MM.1S (cell line): ENCODE measurements around the gene ARF1.

Experiments used
- DNase-seq: peaks from one replicate; pipeline ENCODE4 v3.0.0-alpha.2; 2015
- H2AFZ ChIP-seq: fragments of 300-600 bp; sonication (generic); 2 replicates; pipeline ENCODE4 v1.6.0; 2016; ENCODE audit warnings: antibody characterized with exemption, low read length
- H3F3A ChIP-seq: fragments of 300-600 bp; sonication (generic); 2 replicates; pipeline ENCODE4 v1.6.1; 2016; ENCODE audit warnings: mild to moderate bottlenecking, antibody characterized with exemption, low read length, moderate library complexity, mixed read lengths; ENCODE audit not compliant: insufficient read depth
- H3K27ac ChIP-seq: fragments of 300-600 bp; sonication (generic); 2 replicates; pipeline ENCODE4 v1.5.1; 2016; ENCODE audit warnings: mild to moderate bottlenecking, low read length
- H3K27me3 ChIP-seq: fragments of 300-600 bp; sonication (generic); replicated peaks from 2 replicates; pipeline ENCODE4 v1.6.0; 2016; ENCODE audit warnings: low read length; ENCODE audit not compliant: insufficient read depth
- H3K36me3 ChIP-seq: fragments of 300-600 bp; sonication (generic); replicated peaks from 2 replicates; pipeline ENCODE4 v1.6.1; 2016; ENCODE audit warnings: mild to moderate bottlenecking, low read length, mixed read lengths; ENCODE audit not compliant: insufficient read depth
- H3K4me1 ChIP-seq: fragments of 300-600 bp; sonication (generic); 2 replicates; pipeline ENCODE4 v1.6.1; 2016; ENCODE audit warnings: low read length, mixed read lengths
- H3K4me2 ChIP-seq: fragments of 300-600 bp; sonication (generic); 2 replicates; pipeline ENCODE4 v1.6.0; 2016; ENCODE audit warnings: low read depth, low read length
- H3K4me3 ChIP-seq: fragments of 300-600 bp; sonication (generic); 2 replicates; pipeline ENCODE4 v1.5.1; 2016; ENCODE audit warnings: low read length, mixed read lengths
- H3K79me2 ChIP-seq: fragments of 300-600 bp; sonication (generic); 2 replicates; pipeline ENCODE4 v1.6.1; 2016; ENCODE audit warnings: mixed run types, low read length, mixed read lengths
- H3K9ac ChIP-seq: fragments of 300-600 bp; sonication (generic); 2 replicates; pipeline ENCODE4 v1.6.1; 2016; ENCODE audit warnings: low read length, mixed read lengths
- H3K9me2 ChIP-seq: fragments of 300-600 bp; sonication (generic); replicated peaks from 2 replicates; pipeline ENCODE4 v1.6.1; 2016; ENCODE audit warnings: mild to moderate bottlenecking, low read length, mixed read lengths; ENCODE audit not compliant: insufficient read depth
- H3K9me3 ChIP-seq: fragments of 300-600 bp; sonication (generic); replicated peaks from 2 replicates; pipeline ENCODE4 v1.6.1; 2016; ENCODE audit warnings: mild to moderate bottlenecking, low read length, mixed read lengths; ENCODE audit not compliant: insufficient read depth
- H4K20me1 ChIP-seq: fragments of 300-600 bp; sonication (generic); 2 replicates; pipeline ENCODE4 v1.6.1; 2016; ENCODE audit warnings: mild to moderate bottlenecking, low read length, moderate library complexity, mixed read lengths; ENCODE audit not compliant: insufficient read depth
- EZH2 ChIP-seq: fragments of 300-600 bp; sonication (generic); optimal IDR thresholded peaks from 2 replicates; pipeline ENCODE3; 2017; ENCODE audit warnings: low read depth, mild to moderate bottlenecking, antibody characterized with exemption, low read length, mixed read lengths
- EZH2phosphoT487 ChIP-seq: fragments of 300-600 bp; sonication (generic); IDR thresholded peaks from 2 replicates; pipeline ENCODE4 v1.6.1; 2018; ENCODE audit warnings: antibody characterized with exemption, low read length
- TF ChIP-seq, protein P1 (sequence below): fragments of 300-600 bp; sonication (generic); IDR thresholded peaks from 2 replicates; pipeline ENCODE4 v1.5.1; 2016; ENCODE audit warnings: antibody characterized with exemption, low read length, mixed read lengths

The ARF1 gene

DNA sequence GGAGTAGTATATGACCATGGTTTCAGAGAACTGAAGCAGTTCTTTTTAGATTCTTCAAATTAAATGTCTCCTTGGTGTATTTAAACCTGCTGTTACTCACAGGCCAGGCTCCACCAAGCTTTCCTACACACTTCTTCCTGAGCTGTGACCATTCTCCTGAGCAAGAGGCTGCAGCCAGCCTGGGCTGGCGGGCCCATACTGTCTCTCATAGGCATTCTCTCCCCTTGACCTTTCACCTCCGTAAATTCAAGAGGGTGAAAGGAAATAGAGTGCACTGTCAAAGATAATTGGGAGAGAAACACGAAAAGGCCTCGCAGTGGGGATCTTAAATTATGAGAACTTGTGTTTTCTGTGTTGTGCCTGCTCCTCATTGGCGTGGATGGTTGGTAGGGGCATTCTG lies 2.3 kb downstream of the ARF1 start:
- Histone ChIP-seq H3F3A (peaks cover 67% of the 10 kb centered on the region), H2AFZ (no peak overlapping the region), H3K27me3 (no peaks in the 10 kb centered on the region), H3K79me2 (peaks cover 98% of the 10 kb centered on the region), H3K4me1 (peaks cover 63% of the 10 kb centered on the region), H3K27ac (peak overlapping the region; percentile 91), H3K36me3 (no peaks in the 10 kb centered on the region), H3K9me3 (no peaks in the 10 kb centered on the region), H3K9me2 (no peaks in the 10 kb centered on the region), H3K9ac (peak overlapping the region; percentile 100), H3K4me3 (peak overlapping the region; percentile 100), H3K4me2 (peak overlapping the region; percentile 96), H4K20me1 (peaks cover 59% of the 10 kb centered on the region)
- no peak for TF ChIP-seq EZH2phosphoT487
- no peak for TF ChIP-seq EZH2
- TF ChIP-seq, protein P1, sequence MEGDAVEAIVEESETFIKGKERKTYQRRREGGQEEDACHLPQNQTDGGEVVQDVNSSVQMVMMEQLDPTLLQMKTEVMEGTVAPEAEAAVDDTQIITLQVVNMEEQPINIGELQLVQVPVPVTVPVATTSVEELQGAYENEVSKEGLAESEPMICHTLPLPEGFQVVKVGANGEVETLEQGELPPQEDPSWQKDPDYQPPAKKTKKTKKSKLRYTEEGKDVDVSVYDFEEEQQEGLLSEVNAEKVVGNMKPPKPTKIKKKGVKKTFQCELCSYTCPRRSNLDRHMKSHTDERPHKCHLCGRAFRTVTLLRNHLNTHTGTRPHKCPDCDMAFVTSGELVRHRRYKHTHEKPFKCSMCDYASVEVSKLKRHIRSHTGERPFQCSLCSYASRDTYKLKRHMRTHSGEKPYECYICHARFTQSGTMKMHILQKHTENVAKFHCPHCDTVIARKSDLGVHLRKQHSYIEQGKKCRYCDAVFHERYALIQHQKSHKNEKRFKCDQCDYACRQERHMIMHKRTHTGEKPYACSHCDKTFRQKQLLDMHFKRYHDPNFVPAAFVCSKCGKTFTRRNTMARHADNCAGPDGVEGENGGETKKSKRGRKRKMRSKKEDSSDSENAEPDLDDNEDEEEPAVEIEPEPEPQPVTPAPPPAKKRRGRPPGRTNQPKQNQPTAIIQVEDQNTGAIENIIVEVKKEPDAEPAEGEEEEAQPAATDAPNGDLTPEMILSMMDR: no peak
- no peak for DNase-seq

DNA sequence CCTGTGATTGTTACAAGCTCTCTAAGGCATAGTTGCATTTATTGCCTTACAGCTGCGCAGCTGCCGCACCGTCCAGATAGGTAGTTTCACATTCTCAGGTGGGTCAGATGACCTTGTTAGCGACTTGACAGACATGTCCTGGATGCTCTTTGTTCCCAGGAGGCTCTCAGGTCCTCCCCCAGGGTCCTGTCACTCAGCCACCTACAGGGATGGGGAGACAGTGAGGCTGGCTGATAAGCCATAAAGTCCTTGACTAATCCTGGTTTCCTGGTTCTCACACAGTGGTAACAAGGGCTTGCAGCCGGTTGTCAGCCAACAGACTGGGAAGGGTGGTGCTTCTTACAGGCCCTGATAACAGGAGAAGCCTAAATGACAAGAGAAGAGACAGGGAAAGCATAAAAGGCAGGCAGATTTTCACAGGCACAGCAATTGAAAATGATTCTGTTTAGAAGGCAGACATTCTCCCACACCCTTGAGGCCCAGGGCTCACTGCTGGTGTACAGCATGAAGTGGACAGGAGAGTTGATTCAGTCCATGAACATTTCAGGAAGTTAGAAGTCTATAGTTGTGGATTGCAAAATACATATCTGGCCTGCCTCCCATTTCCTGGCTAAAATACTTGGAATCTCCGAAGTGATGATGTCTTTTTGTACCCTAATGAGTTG lies 2.9 kb downstream of the ARF1 start:
- peaks cover 69% of the 10 kb centered on the region for H3K4me1 ChIP-seq
- H3K9me3 ChIP-seq: no peaks in the 10 kb centered on the region
- TF ChIP-seq, protein P1: no peak
- TF ChIP-seq EZH2phosphoT487: no peak
- TF ChIP-seq EZH2: no peak
- no peak overlapping the region for H2AFZ ChIP-seq
- H3K4me3 ChIP-seq: peak overlapping the region; percentile 100; the same call in 1 of the 2 replicates
- peak; percentile 91 for DNase-seq
- H3K27ac ChIP-seq: peak overlapping the region; percentile 91
- H3K9ac ChIP-seq: peak overlapping the region; percentile 100; the same call in 1 of the 2 replicates
- peaks cover 73% of the 10 kb centered on the region for H3F3A ChIP-seq
- H3K36me3 ChIP-seq: no peaks in the 10 kb centered on the region
- H3K9me2 ChIP-seq: no peaks in the 10 kb centered on the region
- peaks cover 98% of the 10 kb centered on the region for H3K79me2 ChIP-seq
- H3K27me3 ChIP-seq: no peaks in the 10 kb centered on the region
- H3K4me2 ChIP-seq: peak overlapping the region; percentile 96
- peaks cover 65% of the 10 kb centered on the region for H4K20me1 ChIP-seq

DNA sequence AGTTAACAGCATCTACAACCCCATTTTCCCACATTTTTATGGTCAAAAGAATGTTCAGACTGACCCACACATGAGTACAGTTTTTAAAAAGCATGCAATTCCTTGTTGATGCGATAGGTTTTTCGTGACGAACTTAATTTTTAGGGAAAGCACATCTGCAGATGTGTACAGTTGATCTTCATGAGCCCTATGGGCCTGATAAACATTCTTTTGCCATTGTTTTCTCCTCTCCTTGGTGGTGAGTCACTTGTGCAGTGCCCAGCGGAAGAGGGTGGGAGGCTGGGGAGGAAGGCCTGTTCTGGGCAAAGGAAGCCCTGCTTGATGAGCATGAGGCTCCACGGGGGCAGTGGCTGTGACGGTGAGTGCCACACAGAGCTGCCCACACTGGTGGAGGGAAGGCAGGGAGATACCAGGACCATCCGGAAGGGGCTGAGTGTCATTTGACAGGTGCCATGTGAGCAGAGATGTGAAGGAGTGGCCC lies 5.3 kb downstream of the ARF1 start:
- peaks cover 16% of the 10 kb centered on the region for H3K36me3 ChIP-seq
- peak overlapping the region; percentile 39 for H3K4me2 ChIP-seq
- TF ChIP-seq, protein P1: no peak; the same call in 1 of the 2 replicates
- TF ChIP-seq EZH2 (no peak), EZH2phosphoT487 (no peak)
- H3K4me3 ChIP-seq: 0 out of 2 replicates have a peak overlapping the region, but pooled peaks have one; percentile 5
- peaks cover 100% of the 10 kb centered on the region for H3K79me2 ChIP-seq
- H3K9me3 ChIP-seq: no peaks in the 10 kb centered on the region
- no peaks in the 10 kb centered on the region for H3K9me2 ChIP-seq
- H3K9ac ChIP-seq: peak overlapping the region; percentile 10; the same call in 1 of the 2 replicates
- peaks cover 78% of the 10 kb centered on the region for H3K4me1 ChIP-seq
- peaks cover 89% of the 10 kb centered on the region for H4K20me1 ChIP-seq
- peak overlapping the region; percentile 81; the same call in 1 of the 2 replicates for H3K27ac ChIP-seq
- no peak overlapping the region for H2AFZ ChIP-seq
- H3K27me3 ChIP-seq: no peaks in the 10 kb centered on the region
- peaks cover 82% of the 10 kb centered on the region for H3F3A ChIP-seq
- no peak for DNase-seq
